Measurements from ENCODE around the gene ZNF141. TPM values are rescaled to one million over a fixed set of nuclear protein-coding genes. Genes with fewer than 3 reads are reported as not detected.
A peak's percentile ranks its signal among the peaks of the same experiment; 100 is the strongest.

Gene ZNF141
- total and polyA plus RNA-seq, 10 of the 15 experiments (the other 5 are each of a cell fraction or from before 2014, with no cell fraction given) = 3.9 to 25.2 (median 10.6) TPM

GRCh38 chr4:306551-306961 lies 31.1 kb upstream of the ZNF141 start (continued):
- TF ChIP-seq IRF5 (IDR thresholded peaks at IDR 0.05; ENCODE audit: borderline replicate concordance) = no peak
- TF ChIP-seq ZBTB40 (IDR thresholded peaks at IDR 0.05; ENCODE audit: borderline replicate concordance) = no peak
- no peak for TF ChIP-seq POLR2A (IDR thresholded peaks at IDR 0.05; ENCODE audit: low read depth, low read length)
- peak; percentile 79 to 85 for TF ChIP-seq IKZF2 (IDR thresholded peaks at IDR 0.05)
- TF ChIP-seq POLR2AphosphoS2 (IDR thresholded peaks at IDR 0.05; ENCODE audit: low read depth, low read length) = no peak
- peak; percentile 26 for TF ChIP-seq SKIL (IDR thresholded peaks at IDR 0.05; ENCODE audit: low read depth, poor library complexity, severe bottlenecking)
- TF ChIP-seq KLF5 (IDR thresholded peaks at IDR 0.05; ENCODE audit: partially characterized antibody) = no peak
- no peak for TF ChIP-seq TAF1 (IDR thresholded peaks at IDR 0.05; ENCODE audit: borderline replicate concordance, low read depth, low read length)
- no peak for TF ChIP-seq ZSCAN29 (IDR thresholded peaks at IDR 0.05)
- TF ChIP-seq HCFC1 (IDR thresholded peaks at IDR 0.05; ENCODE audit: low read length) = no peak
- TF ChIP-seq NFYB (IDR thresholded peaks at IDR 0.05; ENCODE audit: insufficient read depth, low read depth, low read length) = no peak
- peak; percentile 88 for TF ChIP-seq ATF7 (IDR thresholded peaks at IDR 0.05; ENCODE audit: low read depth)
- no peak for TF ChIP-seq SMAD5 (IDR thresholded peaks at IDR 0.05; ENCODE audit: low read depth)
- TF ChIP-seq CTCF (IDR thresholded peaks at IDR 0.05 in 2 of 3, conservative IDR thresholded peaks at IDR 0.05 in 1 of 3; ENCODE audit: control insufficient read depth in 2 of 3, extremely low read depth in 1 of 3, insufficient read depth in 1 of 3, low read depth in 3 of 3, low read length in 3 of 3) = no peak
- no peak for TF ChIP-seq STAT3 (IDR thresholded peaks at IDR 0.05; ENCODE audit: low read depth, low read length)
- TF ChIP-seq BACH1 (IDR thresholded peaks at IDR 0.05; ENCODE audit: borderline replicate concordance) = 0 out of 2 replicates have a peak, but pooled peaks have one; percentile 26
- no peak for TF ChIP-seq ELK1 (IDR thresholded peaks at IDR 0.05; ENCODE audit: low read depth, low read length)
- TF ChIP-seq RB1 (IDR thresholded peaks at IDR 0.05; ENCODE audit: borderline replicate concordance) = no peak
